Measurements from ENCODE around the gene PLCL1. TPM values are rescaled to one million over a fixed set of nuclear protein-coding genes. Genes with fewer than 3 reads are reported as not detected.

Gene PLCL1
- total and polyA plus RNA-seq, 2 donors (not counting 3 experiments of a cell fraction or from before 2014, with no cell fraction given): 0.79 to 3.4 TPM

DNA sequence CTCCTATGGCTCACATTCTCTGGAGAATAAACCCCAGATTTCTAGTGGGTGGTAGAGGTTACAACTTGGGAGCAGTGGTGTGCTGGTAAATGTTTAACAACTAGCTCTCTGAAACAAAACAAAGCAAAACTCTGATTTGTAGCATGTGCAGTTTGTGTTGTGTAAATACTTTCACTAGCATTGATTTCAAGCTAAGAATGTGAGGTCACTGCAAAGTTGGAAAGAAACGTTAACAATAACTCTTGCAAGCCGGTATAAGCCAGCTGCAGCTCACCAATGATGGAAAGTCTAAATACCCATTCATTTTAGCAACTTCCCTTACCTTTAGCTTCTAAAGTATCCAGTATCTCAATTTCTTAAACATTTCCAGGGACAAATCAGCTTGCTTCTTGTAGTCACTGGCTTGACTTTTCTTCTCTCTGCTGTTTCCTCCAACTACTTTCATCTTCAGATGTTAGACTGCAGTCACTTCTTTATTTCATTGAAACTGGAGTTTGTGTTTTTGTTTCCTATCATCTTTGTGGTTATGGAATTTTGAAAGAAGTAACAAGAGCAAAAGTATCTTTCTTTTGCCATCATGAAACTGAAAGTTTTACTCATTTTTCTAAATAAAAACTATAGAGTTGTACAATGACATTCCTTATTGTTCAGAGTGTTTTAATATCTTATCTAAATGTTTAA lies 140.2 kb downstream of the PLCL1 start:
- dilution Hi-C loops (cut with MboI; ENCODE audit: extremely low pct_ligation_motif_present, low sequenced_read_pairs) (no loop called here), intact Hi-C loops (cut with micrococcal nuclease) (no loop called here)
- Histone ChIP-seq H3K4me3 (replicated peaks in 1 of 3; ENCODE audit: insufficient read depth in 1 of 3, low read depth in 1 of 3, low read length in 3 of 3) (no peak overlapping the region), H3K4me2 (ENCODE audit: insufficient read depth, low read length) (no peak overlapping the region), H3K9ac (replicated peaks; ENCODE audit: extremely low read depth, insufficient read depth, low read length) (no peak overlapping the region), H3K36me3 (ENCODE audit: control insufficient read depth in 2 of 2, extremely low read depth in 1 of 2, insufficient read depth in 2 of 2, low read length in 2 of 2) (no peaks in the 10 kb centered on the region), H4K20me1 (replicated peaks; ENCODE audit: control insufficient read depth, extremely low read depth, insufficient read depth, low read length) (no peaks in the 10 kb centered on the region), H2AFZ (ENCODE audit: low read depth, low read length) (no peak overlapping the region), H3K27me3 (ENCODE audit: control insufficient read depth in 2 of 2, insufficient read depth in 2 of 2, low read length in 2 of 2) (no peaks in the 10 kb centered on the region), H3K4me1 (ENCODE audit: control insufficient read depth, extremely low read depth, insufficient read depth, low read length) (no peaks in the 10 kb centered on the region), H3K9me1 (replicated peaks; ENCODE audit: control insufficient read depth, extremely low read depth, insufficient read depth, low read length) (no peaks in the 10 kb centered on the region), H3K79me2 (ENCODE audit: control insufficient read depth, insufficient read depth, low read length) (no peaks in the 10 kb centered on the region), H3K9me3 (replicated peaks; ENCODE audit: control insufficient read depth, insufficient read depth, low read length) (no peaks in the 10 kb centered on the region), H3K27ac (ENCODE audit: insufficient read depth, low read depth, low read length) (no peak overlapping the region)
- FAIRE-seq: peak; percentile 31
- ChIA-PET POLR2A (no interaction called here), CTCF (interaction anchor here (1.0 to 1.3 kb wide), 3 partner anchors 10 to 58 kb away, joined by 3 read pairs; no protein-coding TSS in a partner anchor)
- no peak for TF ChIP-seq POLR2AphosphoS5 (IDR thresholded peaks at IDR 0.05; ENCODE audit: insufficient read depth, low read depth, low read length)
- TF ChIP-seq MAX (IDR thresholded peaks at IDR 0.05; ENCODE audit: insufficient read depth, insufficient read length): no peak
- no peak for TF ChIP-seq JUN (IDR thresholded peaks at IDR 0.05; ENCODE audit: borderline replicate concordance, insufficient read depth, insufficient read length, low read depth)
- no peak for TF ChIP-seq FOS (IDR thresholded peaks at IDR 0.05; ENCODE audit: borderline replicate concordance, insufficient read depth, low read length)
- no peak for TF ChIP-seq EZH2 (IDR thresholded peaks at IDR 0.05; ENCODE audit: borderline replicate concordance, low read depth, low read length, severe bottlenecking)
- TF ChIP-seq MYC (IDR thresholded peaks at IDR 0.05; ENCODE audit: low read depth, low read length): no peak
- TF ChIP-seq POLR2A (IDR thresholded peaks at IDR 0.05; ENCODE audit: low read depth, low read length): no peak
- no peak for TF ChIP-seq GATA2 (IDR thresholded peaks at IDR 0.05; ENCODE audit: insufficient read depth, insufficient read length, low read depth, low read length)
- no peak for TF ChIP-seq CTCF (IDR thresholded peaks at IDR 0.05; ENCODE audit: extremely low read depth in 1 of 2, insufficient read depth in 1 of 2, low read depth in 1 of 2, low read length in 2 of 2)
- BruUV-seq (replicated peaks): no TSS peak
- DNase-seq (ENCODE audit: low read depth, low spot score): no peak
